Brain microvascular endothelial cell (primary cell): ENCODE data around the gene IL11.

ENCODE experiments used
- DNase-seq: peaks from one replicate; pipeline ENCODE4 v3.0.0-alpha.2; 2020
- H3K27ac ChIP-seq: fragments of 250-450 bp; sonication (Bioruptor Pico); 2 replicates; pipeline ENCODE4 v1.5.1; 2020; ENCODE audit warnings: mild to moderate bottlenecking, moderate library complexity
- H3K27me3 ChIP-seq: fragments of 250-450 bp; sonication (Bioruptor Pico); replicated peaks from 2 replicates; pipeline ENCODE4 v1.5.1; 2020; ENCODE audit warnings: mild to moderate bottlenecking
- H3K36me3 ChIP-seq: fragments of 250-450 bp; sonication (Bioruptor Pico); replicated peaks from 2 replicates; pipeline ENCODE4 v1.5.1; 2020; ENCODE audit warnings: mild to moderate bottlenecking
- H3K4me3 ChIP-seq: 2 replicates; pipeline ENCODE4 v1.5.1; 2011; ENCODE audit warnings: low read depth, mild to moderate bottlenecking, control low read depth, low read length, moderate library complexity
- CTCF ChIP-seq: IDR thresholded peaks from 2 replicates; pipeline ENCODE4 v1.5.1; 2011; ENCODE audit warnings: low read depth, mild to moderate bottlenecking, moderate library complexity, low read length, control low read depth, inconsistent platforms; ENCODE audit errors: missing control alignments
- in situ Hi-C: cut with HindIII; loops from 2 replicates; pipeline ENCODE4 v1.10.0; 2017; ENCODE audit warnings: low sequenced_read_pairs, low pct_ligation_motif_present

IL11 gene

DNA sequence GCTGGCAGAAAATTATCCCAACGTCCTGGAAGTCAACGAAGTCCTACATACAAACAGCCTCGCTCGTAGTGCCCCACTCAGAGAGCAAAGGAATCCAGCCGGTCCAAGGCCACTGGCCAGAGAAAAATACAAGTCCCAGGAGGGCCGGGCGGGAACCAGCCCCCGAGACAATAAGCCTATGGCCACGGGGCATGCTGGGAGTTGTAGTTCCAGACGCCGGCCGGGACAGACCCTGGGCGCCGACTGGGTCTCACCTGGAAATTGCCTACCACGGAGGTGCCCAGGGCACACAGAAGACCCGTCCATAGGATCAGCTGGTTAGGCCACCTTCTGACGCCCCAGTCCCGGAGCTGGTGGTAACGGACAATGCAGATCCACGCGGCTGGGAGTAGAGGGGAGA lies 50.5 kb downstream of the IL11 start:
- peak; percentile 42 for DNase-seq
- no peak overlapping the region for H3K27ac ChIP-seq
- H3K4me3 ChIP-seq, result peak overlapping the region; percentile 37
- no peaks in the 10 kb centered on the region for H3K36me3 ChIP-seq
- in situ Hi-C loops, result no loop called here
- no peak for TF ChIP-seq CTCF
- no peaks in the 10 kb centered on the region for H3K27me3 ChIP-seq

DNA sequence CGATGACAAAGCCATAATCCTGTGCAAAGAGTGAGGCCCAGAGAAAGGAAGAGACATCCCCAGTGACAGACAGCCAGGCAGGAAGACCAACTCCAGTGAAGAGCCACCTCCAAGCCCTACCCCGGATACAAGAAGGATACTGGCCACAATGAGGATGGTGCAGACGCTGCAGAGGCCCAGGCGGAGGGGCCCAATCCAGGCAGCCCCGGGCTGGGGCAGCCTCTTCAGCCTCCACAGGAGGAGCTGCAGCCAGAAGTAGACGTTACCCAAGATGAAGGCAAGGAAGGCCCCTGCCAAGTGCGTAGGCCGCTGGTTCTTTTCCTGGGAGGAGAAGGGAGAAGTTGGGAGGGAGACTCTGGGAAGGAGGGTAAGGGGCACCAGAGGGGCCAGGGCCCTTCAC lies 53.6 kb downstream of the IL11 start:
- Histone ChIP-seq H3K27me3 (no peaks in the 10 kb centered on the region), H3K27ac (no peak overlapping the region), H3K36me3 (no peaks in the 10 kb centered on the region), H3K4me3 (no peak overlapping the region)
- no peak for DNase-seq
- no peak for TF ChIP-seq CTCF
- in situ Hi-C loops, result no loop called here

- Histone ChIP-seq H3K4me3 (no peak overlapping the region), H3K36me3 (no peaks in the 10 kb centered on the region), H3K27me3 (no peaks in the 10 kb centered on the region), H3K27ac (no peak overlapping the region)
- in situ Hi-C loops, result no loop called here
- no peak for TF ChIP-seq CTCF
- no peak for DNase-seq
These were observed 54.2 kb downstream of the IL11 start for GRCh38 chr19:55315956-55316525.

GRCh38 chr19:55314396-55314795 lies 55.9 kb downstream of the IL11 start:
- in situ Hi-C loops, result no loop called here
- Histone ChIP-seq H3K27me3 (no peaks in the 10 kb centered on the region), H3K4me3 (no peak overlapping the region), H3K27ac (no peak overlapping the region), H3K36me3 (peaks cover 1% of the 10 kb centered on the region)
- no peak for DNase-seq
- TF ChIP-seq CTCF, result no peak
